Measurements from ENCODE around the gene PSMF1. TPM values are rescaled to one million over a fixed set of nuclear protein-coding genes. Genes with fewer than 3 reads are reported as not detected.
A peak's percentile ranks its signal among the peaks of the same experiment; 100 is the strongest.

PSMF1 gene
- total and polyA plus RNA-seq, 2 experiments from 2014 or later, result 73.7 to 84.2 TPM

DNA sequence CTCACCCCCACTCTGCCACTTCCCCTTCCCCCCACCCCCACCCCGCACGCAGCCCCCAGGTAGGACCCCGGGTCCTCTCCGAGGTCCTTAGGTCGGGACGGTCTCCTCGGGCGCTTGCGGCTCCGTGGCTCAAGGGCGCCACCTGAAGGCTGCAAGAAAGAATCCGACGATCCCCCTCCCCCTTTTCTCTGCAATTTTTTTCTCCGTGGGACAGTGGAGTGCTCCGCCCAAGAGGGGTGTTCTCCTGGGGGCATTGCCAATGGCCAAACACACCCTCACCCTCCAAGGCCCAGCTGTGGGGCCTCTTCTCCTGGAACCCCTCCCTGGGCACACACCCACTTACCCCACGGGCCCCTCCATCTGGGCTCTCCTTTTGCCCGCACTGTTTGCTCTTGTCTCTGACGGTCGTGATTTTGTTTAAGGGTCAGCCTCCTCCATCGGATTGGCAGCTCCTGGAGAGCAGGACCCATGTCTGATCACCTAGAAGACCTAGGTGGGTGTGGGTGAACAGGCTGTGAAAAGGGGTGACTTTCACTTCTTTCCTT lies 67.5 kb downstream of the PSMF1 start:
- peak; percentile 72 for ATAC-seq
- no peaks in the 10 kb centered on the region; the same call in 1 of the 2 replicates for H4K20me1 ChIP-seq (replicated peaks; ENCODE audit: insufficient read depth)
- H3K4me1 ChIP-seq (ENCODE audit: insufficient read depth), result peaks cover 28% of the 10 kb centered on the region
- H3K9me2 ChIP-seq (ENCODE audit: insufficient read depth), result no peaks in the 10 kb centered on the region
- no peak overlapping the region for H3K27ac ChIP-seq (ENCODE audit: low read depth)
- no peaks in the 10 kb centered on the region for H3K36me3 ChIP-seq (ENCODE audit: insufficient read depth)
- H3F3A ChIP-seq (replicated peaks; ENCODE audit: low read depth), result 0 out of 2 replicates have a peak, but pooled peaks cover 5% of the 10 kb centered on the region
- H3K36me3 Mint-ChIP-seq (ENCODE audit: low read depth), result peaks cover 2% of the 10 kb centered on the region; the same call in 1 of the 3 replicates
- H3K4me3 Mint-ChIP-seq, result peak overlapping the region; percentile 60
- H3K27ac Mint-ChIP-seq, result no peak overlapping the region
- peaks cover 32% of the 10 kb centered on the region for H3K4me1 Mint-ChIP-seq
- peak overlapping the region; percentile 83 for H2AFZ ChIP-seq
- peak; percentile 81 for DNase-seq (ENCODE audit: low spot score)
- peaks cover 27% of the 10 kb centered on the region for H3K27me3 Mint-ChIP-seq (ENCODE audit: insufficient read depth, low read depth, poor library complexity)
- no peak for TF ChIP-seq ZNF114 (CRISPR knock-in tag; IDR thresholded peaks at IDR 0.05)
- TF ChIP-seq, protein P1, sequence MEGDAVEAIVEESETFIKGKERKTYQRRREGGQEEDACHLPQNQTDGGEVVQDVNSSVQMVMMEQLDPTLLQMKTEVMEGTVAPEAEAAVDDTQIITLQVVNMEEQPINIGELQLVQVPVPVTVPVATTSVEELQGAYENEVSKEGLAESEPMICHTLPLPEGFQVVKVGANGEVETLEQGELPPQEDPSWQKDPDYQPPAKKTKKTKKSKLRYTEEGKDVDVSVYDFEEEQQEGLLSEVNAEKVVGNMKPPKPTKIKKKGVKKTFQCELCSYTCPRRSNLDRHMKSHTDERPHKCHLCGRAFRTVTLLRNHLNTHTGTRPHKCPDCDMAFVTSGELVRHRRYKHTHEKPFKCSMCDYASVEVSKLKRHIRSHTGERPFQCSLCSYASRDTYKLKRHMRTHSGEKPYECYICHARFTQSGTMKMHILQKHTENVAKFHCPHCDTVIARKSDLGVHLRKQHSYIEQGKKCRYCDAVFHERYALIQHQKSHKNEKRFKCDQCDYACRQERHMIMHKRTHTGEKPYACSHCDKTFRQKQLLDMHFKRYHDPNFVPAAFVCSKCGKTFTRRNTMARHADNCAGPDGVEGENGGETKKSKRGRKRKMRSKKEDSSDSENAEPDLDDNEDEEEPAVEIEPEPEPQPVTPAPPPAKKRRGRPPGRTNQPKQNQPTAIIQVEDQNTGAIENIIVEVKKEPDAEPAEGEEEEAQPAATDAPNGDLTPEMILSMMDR (conservative IDR thresholded peaks at IDR 0.05; ENCODE audit: low read depth in 2 of 2), result peak; percentile 62 to 74
- peaks cover 5% of the 10 kb centered on the region; the same call in 1 of the 3 replicates for H3K9me3 Mint-ChIP-seq
- H3K4me3 ChIP-seq, result peak overlapping the region; percentile 64
- H3K27me3 ChIP-seq (ENCODE audit: insufficient read depth), result peaks cover 42% of the 10 kb centered on the region
- H3K4me2 ChIP-seq, result peak overlapping the region; percentile 73
- no peaks in the 10 kb centered on the region for H3K79me2 ChIP-seq (replicated peaks; ENCODE audit: insufficient read depth)

DNA sequence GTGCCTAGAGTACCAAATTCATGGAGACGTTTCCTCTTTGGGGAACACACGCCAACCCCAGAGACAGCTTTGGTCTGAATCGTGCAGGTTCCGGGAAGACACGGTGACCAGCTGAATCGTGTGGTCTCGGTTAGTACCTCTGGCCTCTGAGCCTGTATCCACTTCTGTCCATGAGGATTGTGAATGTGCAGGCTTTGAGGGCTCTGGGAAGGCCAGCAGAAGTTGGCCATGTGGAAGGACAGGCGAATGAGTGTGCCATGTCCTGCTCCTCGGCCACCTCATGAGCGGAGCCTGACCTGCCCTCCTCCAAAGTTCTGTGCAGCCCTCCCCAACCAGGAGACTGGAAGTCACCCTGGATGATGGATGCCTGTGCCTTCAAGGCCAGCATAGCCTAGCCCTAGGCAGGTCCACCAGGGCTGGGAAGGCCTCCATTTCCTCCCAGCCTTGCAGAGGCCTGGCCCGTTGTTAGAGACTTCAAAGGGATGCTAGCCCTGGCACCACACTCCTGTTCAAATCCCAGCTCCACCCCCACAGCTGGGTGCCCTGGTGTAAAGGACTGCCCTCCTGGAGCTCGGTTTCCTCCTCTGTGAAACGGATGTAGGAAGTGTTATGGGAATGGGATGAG lies 68.1 kb downstream of the PSMF1 start:
- peak overlapping the region; percentile 83; the same call in 1 of the 2 replicates for H2AFZ ChIP-seq
- peaks cover 5% of the 10 kb centered on the region; the same call in 1 of the 3 replicates for H3K9me3 Mint-ChIP-seq
- H3K27me3 Mint-ChIP-seq (ENCODE audit: insufficient read depth, low read depth, poor library complexity), result peaks cover 27% of the 10 kb centered on the region
- DNase-seq (ENCODE audit: low spot score), result no peak
- no peak for TF ChIP-seq ZNF114 (CRISPR knock-in tag; IDR thresholded peaks at IDR 0.05)
- TF ChIP-seq, protein P2, sequence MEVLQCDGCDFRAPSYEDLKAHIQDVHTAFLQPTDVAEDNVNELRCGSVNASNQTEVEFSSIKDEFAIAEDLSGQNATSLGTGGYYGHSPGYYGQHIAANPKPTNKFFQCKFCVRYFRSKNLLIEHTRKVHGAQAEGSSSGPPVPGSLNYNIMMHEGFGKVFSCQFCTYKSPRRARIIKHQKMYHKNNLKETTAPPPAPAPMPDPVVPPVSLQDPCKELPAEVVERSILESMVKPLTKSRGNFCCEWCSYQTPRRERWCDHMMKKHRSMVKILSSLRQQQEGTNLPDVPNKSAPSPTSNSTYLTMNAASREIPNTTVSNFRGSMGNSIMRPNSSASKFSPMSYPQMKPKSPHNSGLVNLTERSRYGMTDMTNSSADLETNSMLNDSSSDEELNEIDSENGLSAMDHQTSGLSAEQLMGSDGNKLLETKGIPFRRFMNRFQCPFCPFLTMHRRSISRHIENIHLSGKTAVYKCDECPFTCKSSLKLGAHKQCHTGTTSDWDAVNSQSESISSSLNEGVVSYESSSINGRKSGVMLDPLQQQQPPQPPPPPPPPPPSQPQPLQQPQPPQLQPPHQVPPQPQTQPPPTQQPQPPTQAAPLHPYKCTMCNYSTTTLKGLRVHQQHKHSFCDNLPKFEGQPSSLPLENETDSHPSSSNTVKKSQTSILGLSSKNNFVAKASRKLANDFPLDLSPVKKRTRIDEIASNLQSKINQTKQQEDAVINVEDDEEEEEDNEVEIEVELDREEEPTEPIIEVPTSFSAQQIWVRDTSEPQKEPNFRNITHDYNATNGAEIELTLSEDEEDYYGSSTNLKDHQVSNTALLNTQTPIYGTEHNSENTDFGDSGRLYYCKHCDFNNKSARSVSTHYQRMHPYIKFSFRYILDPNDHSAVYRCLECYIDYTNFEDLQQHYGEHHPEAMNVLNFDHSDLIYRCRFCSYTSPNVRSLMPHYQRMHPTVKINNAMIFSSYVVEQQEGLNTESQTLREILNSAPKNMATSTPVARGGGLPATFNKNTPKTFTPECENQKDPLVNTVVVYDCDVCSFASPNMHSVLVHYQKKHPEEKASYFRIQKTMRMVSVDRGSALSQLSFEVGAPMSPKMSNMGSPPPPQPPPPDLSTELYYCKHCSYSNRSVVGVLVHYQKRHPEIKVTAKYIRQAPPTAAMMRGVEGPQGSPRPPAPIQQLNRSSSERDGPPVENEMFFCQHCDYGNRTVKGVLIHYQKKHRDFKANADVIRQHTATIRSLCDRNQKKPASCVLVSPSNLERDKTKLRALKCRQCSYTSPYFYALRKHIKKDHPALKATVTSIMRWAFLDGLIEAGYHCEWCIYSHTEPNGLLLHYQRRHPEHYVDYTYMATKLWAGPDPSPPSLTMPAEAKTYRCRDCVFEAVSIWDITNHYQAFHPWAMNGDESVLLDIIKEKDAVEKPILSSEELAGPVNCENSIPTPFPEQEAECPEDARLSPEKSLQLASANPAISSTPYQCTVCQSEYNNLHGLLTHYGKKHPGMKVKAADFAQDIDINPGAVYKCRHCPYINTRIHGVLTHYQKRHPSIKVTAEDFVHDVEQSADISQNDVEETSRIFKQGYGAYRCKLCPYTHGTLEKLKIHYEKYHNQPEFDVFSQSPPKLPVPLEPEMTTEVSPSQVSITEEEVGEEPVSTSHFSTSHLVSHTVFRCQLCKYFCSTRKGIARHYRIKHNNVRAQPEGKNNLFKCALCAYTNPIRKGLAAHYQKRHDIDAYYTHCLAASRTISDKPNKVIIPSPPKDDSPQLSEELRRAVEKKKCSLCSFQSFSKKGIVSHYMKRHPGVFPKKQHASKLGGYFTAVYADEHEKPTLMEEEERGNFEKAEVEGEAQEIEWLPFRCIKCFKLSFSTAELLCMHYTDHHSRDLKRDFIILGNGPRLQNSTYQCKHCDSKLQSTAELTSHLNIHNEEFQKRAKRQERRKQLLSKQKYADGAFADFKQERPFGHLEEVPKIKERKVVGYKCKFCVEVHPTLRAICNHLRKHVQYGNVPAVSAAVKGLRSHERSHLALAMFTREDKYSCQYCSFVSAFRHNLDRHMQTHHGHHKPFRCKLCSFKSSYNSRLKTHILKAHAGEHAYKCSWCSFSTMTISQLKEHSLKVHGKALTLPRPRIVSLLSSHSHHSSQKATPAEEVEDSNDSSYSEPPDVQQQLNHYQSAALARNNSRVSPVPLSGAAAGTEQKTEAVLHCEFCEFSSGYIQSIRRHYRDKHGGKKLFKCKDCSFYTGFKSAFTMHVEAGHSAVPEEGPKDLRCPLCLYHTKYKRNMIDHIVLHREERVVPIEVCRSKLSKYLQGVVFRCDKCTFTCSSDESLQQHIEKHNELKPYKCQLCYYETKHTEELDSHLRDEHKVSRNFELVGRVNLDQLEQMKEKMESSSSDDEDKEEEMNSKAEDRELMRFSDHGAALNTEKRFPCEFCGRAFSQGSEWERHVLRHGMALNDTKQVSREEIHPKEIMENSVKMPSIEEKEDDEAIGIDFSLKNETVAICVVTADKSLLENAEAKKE (CRISPR knock-in tag; IDR thresholded peaks at IDR 0.05), result no peak
- TF ChIP-seq ZNF331 (CRISPR knock-in tag; IDR thresholded peaks at IDR 0.05; ENCODE audit: low read depth), result no peak
- TF ChIP-seq POLR2AphosphoS5 (IDR thresholded peaks at IDR 0.05; ENCODE audit: low read depth), result no peak
- no peak for TF ChIP-seq JUNB (IDR thresholded peaks at IDR 0.05; ENCODE audit: unreplicated experiment)
- TF ChIP-seq NANOG (IDR thresholded peaks at IDR 0.05; ENCODE audit: borderline replicate concordance), result no peak
- H3K36me3 Mint-ChIP-seq (ENCODE audit: low read depth), result peaks cover under 1% of the 10 kb centered on the region; the same call in 1 of the 3 replicates
- H3K9me2 ChIP-seq (ENCODE audit: insufficient read depth), result no peaks in the 10 kb centered on the region
- H3F3A ChIP-seq (replicated peaks; ENCODE audit: low read depth), result 0 out of 2 replicates have a peak, but pooled peaks cover 5% of the 10 kb centered on the region
- H3K4me1 ChIP-seq (ENCODE audit: insufficient read depth), result peaks cover 28% of the 10 kb centered on the region
- H4K20me1 ChIP-seq (replicated peaks; ENCODE audit: insufficient read depth), result no peaks in the 10 kb centered on the region; the same call in 1 of the 2 replicates
- peaks cover 42% of the 10 kb centered on the region for H3K27me3 ChIP-seq (ENCODE audit: insufficient read depth)
- H3K4me1 Mint-ChIP-seq, result peaks cover 32% of the 10 kb centered on the region
- H3K4me3 Mint-ChIP-seq, result peak overlapping the region; percentile 60
- ATAC-seq, result no peak; the same call in 2 of the 3 replicates
- H3K4me2 ChIP-seq, result peak overlapping the region; percentile 73
- H3K4me3 ChIP-seq, result peak overlapping the region; percentile 64; the same call in 1 of the 2 replicates
- H3K27ac Mint-ChIP-seq, result no peak overlapping the region
- H3K27ac ChIP-seq (ENCODE audit: low read depth), result no peak overlapping the region
- no peaks in the 10 kb centered on the region for H3K79me2 ChIP-seq (replicated peaks; ENCODE audit: insufficient read depth)
- no peaks in the 10 kb centered on the region for H3K36me3 ChIP-seq (ENCODE audit: insufficient read depth)
